ENCODE measurements around the gene RNF115. TPM values are rescaled to one million over a fixed set of nuclear protein-coding genes. Genes with fewer than 3 reads are reported as not detected.
A peak's percentile ranks its signal among the peaks of the same experiment; 100 is the strongest.

Gene RNF115
- total and polyA plus RNA-seq, 2 of the 8 experiments (the other 6 are each of a cell fraction or from before 2014, with no cell fraction given), result 4.7 to 10.8 TPM

DNA sequence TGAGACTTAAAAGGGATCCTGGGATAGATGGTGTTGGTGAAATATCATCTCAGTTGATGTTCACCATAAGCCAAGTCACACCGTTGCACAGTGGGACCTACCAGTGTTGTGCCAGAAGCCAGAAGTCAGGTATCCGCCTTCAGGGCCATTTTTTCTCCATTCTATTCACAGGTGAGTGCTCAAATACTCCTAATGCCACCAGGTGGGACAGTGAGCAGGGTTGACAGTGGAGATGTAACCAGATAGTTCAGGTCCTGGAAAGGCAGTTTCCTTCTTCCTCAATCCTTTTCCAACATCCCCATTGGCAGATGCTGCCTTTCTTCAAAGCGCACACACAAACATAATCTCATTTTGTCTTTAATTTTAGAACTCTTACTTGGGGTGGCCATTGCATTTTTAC is 93.0 kb downstream of the RNF115 start:
- POLR2A ChIA-PET (ENCODE audit: partially characterized antibody), result interaction anchor here (1.7 kb wide), 1 partner anchor 322 kb away, joined by 3 read pairs; no protein-coding TSS in a partner anchor
- Histone ChIP-seq H3K4me3 (ENCODE audit: extremely low read depth in 1 of 4, insufficient read depth in 2 of 4, low read depth in 3 of 4, low read length in 4 of 4) (no peak overlapping the region), H2BK15ac (ENCODE audit: low read length) (no peak overlapping the region), H4K8ac (ENCODE audit: extremely low read depth, insufficient read depth, low read length) (no peak overlapping the region), H3K4me1 (replicated peaks in 1 of 4; ENCODE audit: control insufficient read depth in 3 of 4, insufficient read depth in 4 of 4, low read length in 3 of 4) (peaks cover 0 to 6% (median 0%) of the 10 kb centered on the region in 4 experiments; a peak in 3 of 7 replicates), H4K5ac (ENCODE audit: insufficient read length, low read depth, low read length) (no peak overlapping the region), H3K4me2 (ENCODE audit: insufficient read depth in 1 of 2, low read depth in 2 of 2, low read length in 2 of 2) (no peak overlapping the region), H3K36me3 (ENCODE audit: control insufficient read depth in 2 of 4, insufficient read depth in 4 of 4, low read length in 3 of 4) (no peaks in the 10 kb centered on the region), H2BK20ac (ENCODE audit: low read length) (no peak overlapping the region), H3K14ac (ENCODE audit: insufficient read length) (no peak overlapping the region), H3K27ac (ENCODE audit: low read depth, low read length) (no peak overlapping the region), H4K20me1 (replicated peaks in 1 of 2; ENCODE audit: control insufficient read depth in 1 of 2, insufficient read depth in 2 of 2, low read length in 2 of 2) (no peaks in the 10 kb centered on the region), H2AFZ (ENCODE audit: low read length) (no peak overlapping the region), H3K56ac (replicated peaks; ENCODE audit: insufficient read length, low read depth, low read length) (no peak overlapping the region), H3K23ac (ENCODE audit: insufficient read length) (no peak overlapping the region), H3K79me2 (ENCODE audit: control insufficient read depth in 1 of 2, insufficient read depth in 2 of 2, low read length in 2 of 2) (no peaks in the 10 kb centered on the region), H3K23me2 (ENCODE audit: low read depth, low read length) (no peaks in the 10 kb centered on the region), H3K27me3 (replicated peaks in 1 of 4; ENCODE audit: control insufficient read depth in 3 of 4, extremely low read depth in 1 of 4, insufficient read depth in 3 of 4, low read length in 3 of 4) (no peaks in the 10 kb centered on the region), H2BK12ac (ENCODE audit: low read depth, low read length) (no peak overlapping the region), H4K91ac (replicated peaks; ENCODE audit: insufficient read length, low read length) (no peak overlapping the region), H2BK120ac (replicated peaks; ENCODE audit: low read depth, low read length) (no peak overlapping the region), H2AK5ac (ENCODE audit: low read depth, low read length) (no peak overlapping the region), H3K9ac (replicated peaks in 1 of 4; ENCODE audit: extremely low read depth in 1 of 4, low read depth in 3 of 4, low read length in 3 of 4) (no peak overlapping the region), H3K18ac (ENCODE audit: extremely low read depth, low read length) (no peak overlapping the region), H3K79me1 (ENCODE audit: low read depth, low read length) (no peaks in the 10 kb centered on the region), H3K9me3 (ENCODE audit: insufficient read depth in 2 of 2, low read depth in 1 of 2, low read length in 1 of 2) (no peaks in the 10 kb centered on the region), H2BK5ac (ENCODE audit: low read depth, low read length) (no peak overlapping the region), H3K4ac (replicated peaks; ENCODE audit: insufficient read length, low read depth, low read length) (no peak overlapping the region)
- WGBS, 2 experiments (ENCODE audit: extremely low coverage in 1 of 2, insufficient coverage in 1 of 2, insufficient read length in 1 of 2, insufficient replicate concordance in 2 of 2, low coverage in 1 of 2, low lambda C conversion rate in 2 of 2, missing lambda C conversion rate in 1 of 2), result 92% methylated on average over 3 of the region's 3 CpGs; no CpG with 5 or more reads in 1 of the 2 experiments
- no peak for DNase-seq (ENCODE audit: low read depth in 1 of 2, low spot score in 2 of 2)
- no peak for FAIRE-seq
- CTCF ChIA-PET (ENCODE audit: partially characterized antibody), result interaction anchor here (0.8 to 1.5 kb wide), 2 partner anchors 9 to 10 kb away, joined by 3 read pairs; no protein-coding TSS in a partner anchor
- TF ChIP-seq, protein P1, sequence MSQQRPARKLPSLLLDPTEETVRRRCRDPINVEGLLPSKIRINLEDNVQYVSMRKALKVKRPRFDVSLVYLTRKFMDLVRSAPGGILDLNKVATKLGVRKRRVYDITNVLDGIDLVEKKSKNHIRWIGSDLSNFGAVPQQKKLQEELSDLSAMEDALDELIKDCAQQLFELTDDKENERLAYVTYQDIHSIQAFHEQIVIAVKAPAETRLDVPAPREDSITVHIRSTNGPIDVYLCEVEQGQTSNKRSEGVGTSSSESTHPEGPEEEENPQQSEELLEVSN (IDR thresholded peaks at IDR 0.05), result no peak
- TF ChIP-seq CEBPB (IDR thresholded peaks at IDR 0.05; ENCODE audit: low read depth, low read length), result no peak
- TF ChIP-seq TBP (IDR thresholded peaks at IDR 0.05; ENCODE audit: low read depth, low read length), result no peak
- TF ChIP-seq TCF12 (IDR thresholded peaks at IDR 0.05; ENCODE audit: low read depth, low read length), result no peak
- TF ChIP-seq RBBP5 (IDR thresholded peaks at IDR 0.05; ENCODE audit: borderline replicate concordance, low read depth, low read length), result no peak
- no peak for TF ChIP-seq EP300 (IDR thresholded peaks at IDR 0.05; ENCODE audit: borderline replicate concordance in 1 of 2, low read depth in 2 of 2, low read length in 2 of 2)
- TF ChIP-seq FOSL1 (IDR thresholded peaks at IDR 0.05; ENCODE audit: insufficient read depth, low read depth, low read length), result no peak
- TF ChIP-seq SP2 (IDR thresholded peaks at IDR 0.05; ENCODE audit: low read length), result no peak
- no peak for TF ChIP-seq SIN3A (conservative IDR thresholded peaks at IDR 0.05 in 1 of 2, IDR thresholded peaks at IDR 0.05 in 1 of 2; ENCODE audit: low read depth in 1 of 2, low read length in 2 of 2)
- TF ChIP-seq JUND (IDR thresholded peaks at IDR 0.05; ENCODE audit: low read length), result no peak
- TF ChIP-seq BCL11A (IDR thresholded peaks at IDR 0.05; ENCODE audit: low read depth in 2 of 2, low read length in 2 of 2), result no peak
- peak; percentile 20 to 41; a peak in 2 of 4 replicates for TF ChIP-seq RAD21 (IDR thresholded peaks at IDR 0.05 in 1 of 2, conservative IDR thresholded peaks at IDR 0.05 in 1 of 2; ENCODE audit: low read depth in 2 of 2, low read length in 2 of 2)
- no peak for TF ChIP-seq ZNF274 (IDR thresholded peaks at IDR 0.05; ENCODE audit: borderline replicate concordance, extremely low read depth, low read length)

Data from H1 (cell line).